GM21529 (cell line): ENCODE results near the gene WIPF3.

Experiments
- ATAC-seq: cut with Tn5 transposase; IDR thresholded peaks from one replicate; pipeline ENCODE4 v1.9.1; 2021; ENCODE audit not compliant: unreplicated experiment

Gene WIPF3

GRCh38 chr7:29898301-29898700 lies 92.0 kb downstream of the WIPF3 start:
- no peak for ATAC-seq

- no peak for ATAC-seq
Measured at GRCh38 chr7:29900745-29901144, 94.4 kb downstream of the WIPF3 start.

- ATAC-seq = no peak
Measured at GRCh38 chr7:29906200-29907022, 100.1 kb downstream of the WIPF3 start.

- ATAC-seq = no peak
Measured at GRCh38 chr7:29914180-29914579, 107.9 kb downstream of the WIPF3 start.

- ATAC-seq = no peak
Measured at GRCh38 chr7:29915481-29916215, 109.3 kb downstream of the WIPF3 start.

GRCh38 chr7:29917641-29918040 lies 111.3 kb downstream of the WIPF3 start:
- no peak for ATAC-seq

- no peak for ATAC-seq
Measured at GRCh38 chr7:29918850-29919249, 112.5 kb downstream of the WIPF3 start.

GRCh38 chr7:29919790-29920189 lies 113.5 kb downstream of the WIPF3 start:
- ATAC-seq = no peak

GRCh38 chr7:29920491-29920890 lies 114.2 kb downstream of the WIPF3 start:
- no peak for ATAC-seq

GRCh38 chr7:29921404-29922010 lies 115.2 kb downstream of the WIPF3 start:
- ATAC-seq = peak; percentile 84

GRCh38 chr7:29922921-29923700 lies 116.8 kb downstream of the WIPF3 start:
- no peak for ATAC-seq

GRCh38 chr7:29924006-29924405 lies 117.7 kb downstream of the WIPF3 start:
- no peak for ATAC-seq

- ATAC-seq = no peak
Measured at GRCh38 chr7:29924684-29925083, 118.4 kb downstream of the WIPF3 start.

GRCh38 chr7:29926216-29926615 lies 119.9 kb downstream of the WIPF3 start:
- ATAC-seq = no peak

GRCh38 chr7:29926741-29927140 lies 120.4 kb downstream of the WIPF3 start:
- ATAC-seq = no peak

GRCh38 chr7:29929018-29929807 lies 122.9 kb downstream of the WIPF3 start:
- no peak for ATAC-seq

GRCh38 chr7:29935111-29935510 lies 128.8 kb downstream of the WIPF3 start:
- no peak for ATAC-seq

GRCh38 chr7:29937132-29937531 lies 130.8 kb downstream of the WIPF3 start:
- ATAC-seq = no peak

- ATAC-seq = no peak
Measured at GRCh38 chr7:29940199-29940598, 133.9 kb downstream of the WIPF3 start.

- ATAC-seq = no peak
Measured at GRCh38 chr7:29945259-29945809, 139.0 kb downstream of the WIPF3 start.
